Subcutaneous abdominal adipose tissue (tissue), 5 donors: Measurements from ENCODE around the gene AP5Z1.
A peak's percentile ranks its signal among the peaks of the same experiment; 100 is the strongest.
"Not testable (repeated sequence)": the region's sequence is repeated elsewhere in the genome, so short reads cannot be mapped to it uniquely, and the experiment has no call there.

Source experiments
- H3K27ac ChIP-seq: one replicate; pipeline ENCODE4 v1.7.0; 2013; ENCODE audit warnings: low read depth, mild to moderate bottlenecking, inconsistent platforms, low read length, moderate library complexity
- H3K27me3 ChIP-seq, 5 donors: one replicate each; pipeline ENCODE4 v1.7.0; 2013; ENCODE audit warnings: low read length in 5 of 5, inconsistent platforms in 1 of 5; ENCODE audit not compliant: control insufficient read depth in 5 of 5, insufficient read depth in 4 of 5
- H3K36me3 ChIP-seq, 5 donors: one replicate each; pipeline ENCODE4 v1.7.0; 2013; ENCODE audit warnings: low read length in 5 of 5; ENCODE audit not compliant: control insufficient read depth in 5 of 5, insufficient read depth in 5 of 5
- H3K4me1 ChIP-seq, 5 donors: one replicate each; pipeline ENCODE4 v1.7.0; 2013; ENCODE audit warnings: low read length in 5 of 5, mild to moderate bottlenecking in 3 of 5, moderate library complexity in 1 of 5; ENCODE audit not compliant: control insufficient read depth in 5 of 5, insufficient read depth in 5 of 5
- H3K4me3 ChIP-seq, 5 donors: one replicate each; pipeline ENCODE4 v1.7.0; 2013; ENCODE audit warnings: low read length in 5 of 5, low read depth in 1 of 5
- H3K9ac ChIP-seq, 5 donors: one replicate each; pipeline ENCODE4 v1.7.0; 2013; ENCODE audit warnings: low read length in 5 of 5, mild to moderate bottlenecking in 4 of 5, moderate library complexity in 3 of 5
- H3K9me3 ChIP-seq, 5 donors: one replicate each; pipeline ENCODE4 v1.7.0; 2013; ENCODE audit warnings: low read length in 5 of 5; ENCODE audit not compliant: control insufficient read depth in 5 of 5
- donor health status: healthy.
- donor health status: healthy.
- donor health status: healthy.
- donor health status: healthy.
- donor health status: healthy.

The AP5Z1 gene

DNA sequence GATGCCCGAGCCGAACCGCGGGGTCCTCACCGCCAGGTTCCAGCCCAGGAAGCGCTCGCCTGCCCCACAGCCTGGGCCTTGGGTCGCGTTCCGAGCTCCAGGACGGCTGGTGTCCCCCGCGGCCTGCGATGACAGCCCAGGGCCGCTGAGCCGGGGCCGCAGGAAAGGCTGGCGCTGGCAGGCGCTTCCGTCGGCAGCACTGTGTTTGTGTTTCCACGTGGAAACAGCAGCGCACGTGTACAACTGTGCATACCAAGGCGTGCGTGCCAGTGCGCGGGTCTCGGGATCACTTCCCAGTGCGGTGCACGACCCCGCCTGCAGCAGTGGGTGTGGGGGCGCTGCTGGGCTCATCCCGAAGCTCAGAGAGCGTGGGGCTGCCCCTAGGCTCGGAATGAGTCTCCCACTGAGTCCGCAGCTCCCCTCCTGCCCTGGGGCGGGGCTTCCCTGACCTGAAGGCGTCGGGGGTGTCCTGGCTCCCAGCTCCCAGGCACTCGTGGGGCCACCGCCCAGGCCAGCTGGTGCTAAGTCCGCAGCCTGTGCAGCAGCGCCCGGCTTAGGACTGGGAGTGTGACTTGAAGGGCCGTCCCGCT is 17.2 kb downstream of the AP5Z1 start:
- Histone ChIP-seq H3K36me3 (peaks cover 0 to 44% (median 37%) of the 10 kb centered on the region in 5 donors), H3K27me3 (no peaks in the 10 kb centered on the region), H3K27ac (no peak overlapping the region), H3K4me1 (peaks cover 0 to 22% (median 14%) of the 10 kb centered on the region in 5 donors), H3K9me3 (no peaks in the 10 kb centered on the region), H3K9ac (peak overlapping the region in 2 of 5 donors; percentile 25 to 61), H3K4me3 (peak overlapping the region in 4 of 5 donors; percentile 50 to 70 (median 64))

DNA sequence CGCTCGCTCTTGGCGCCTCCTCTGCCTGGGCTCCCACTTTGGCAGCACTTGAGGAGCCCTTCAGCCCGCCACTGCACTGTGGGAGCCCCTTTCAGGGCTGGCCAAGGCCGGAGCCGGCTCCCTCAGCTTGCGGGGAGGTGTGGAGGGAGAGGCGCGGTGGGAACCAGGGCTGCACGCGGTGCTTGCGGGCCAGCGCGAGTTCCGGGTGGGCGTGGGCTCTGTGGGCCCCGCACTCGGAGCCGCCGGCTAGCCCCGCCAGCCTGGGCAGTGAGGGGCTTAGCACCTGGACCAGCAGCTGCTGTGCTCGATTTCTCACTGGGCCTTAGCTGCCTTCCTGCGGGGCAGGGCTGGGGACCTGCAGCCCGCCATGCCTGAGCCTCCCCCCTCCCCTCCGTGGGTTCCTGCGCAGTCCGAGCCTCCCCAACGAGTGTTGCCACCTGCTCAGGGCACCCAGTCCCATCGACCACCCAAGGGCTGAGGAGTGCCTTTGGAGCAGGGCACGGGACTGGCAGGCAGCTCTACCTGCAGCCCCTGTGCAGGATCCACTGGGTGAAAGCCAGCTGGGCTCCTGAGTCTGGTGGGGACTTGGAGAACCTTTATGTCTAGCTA is 18.1 kb downstream of the AP5Z1 start:
- H3K36me3 ChIP-seq = peaks cover 0 to 35% (median 28%) of the 10 kb centered on the region in 5 donors
- H3K27ac ChIP-seq = not testable (repeated sequence)

DNA sequence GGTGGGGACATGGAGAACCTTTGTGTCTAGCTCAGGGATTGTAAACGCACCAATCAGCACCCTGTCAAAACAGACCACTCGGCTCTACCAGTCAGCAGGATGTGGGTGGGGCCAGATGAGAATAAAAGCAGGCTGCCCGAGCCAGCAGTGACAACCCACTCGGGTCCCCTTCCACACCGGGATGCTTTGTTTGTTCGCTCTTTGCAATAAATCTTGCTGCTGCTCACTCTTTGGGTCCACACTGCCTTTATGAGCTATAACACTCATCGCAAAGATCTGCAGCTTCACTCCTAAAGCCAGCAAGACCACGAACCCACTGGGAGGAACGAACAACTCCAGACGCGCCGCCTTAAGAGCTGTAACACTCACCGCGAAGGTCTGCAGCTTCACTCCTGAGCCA is 18.7 kb downstream of the AP5Z1 start:
- not testable (repeated sequence) for H3K4me3 ChIP-seq, H3K27me3 ChIP-seq, H3K9ac ChIP-seq, H3K9me3 ChIP-seq, H3K27ac ChIP-seq
- Histone ChIP-seq H3K4me1 (peaks cover 0 to 26% (median 17%) of the 10 kb centered on the region in 5 donors), H3K36me3 (peaks cover 0 to 29% (median 23%) of the 10 kb centered on the region in 5 donors)

More for the DNA sequence above, 18.1 kb downstream of the AP5Z1 start:
- not testable (repeated sequence) for H3K4me3 ChIP-seq, H3K9me3 ChIP-seq, H3K9ac ChIP-seq, H3K27me3 ChIP-seq
- peaks cover 0 to 26% (median 17%) of the 10 kb centered on the region in 5 donors for H3K4me1 ChIP-seq

DNA sequence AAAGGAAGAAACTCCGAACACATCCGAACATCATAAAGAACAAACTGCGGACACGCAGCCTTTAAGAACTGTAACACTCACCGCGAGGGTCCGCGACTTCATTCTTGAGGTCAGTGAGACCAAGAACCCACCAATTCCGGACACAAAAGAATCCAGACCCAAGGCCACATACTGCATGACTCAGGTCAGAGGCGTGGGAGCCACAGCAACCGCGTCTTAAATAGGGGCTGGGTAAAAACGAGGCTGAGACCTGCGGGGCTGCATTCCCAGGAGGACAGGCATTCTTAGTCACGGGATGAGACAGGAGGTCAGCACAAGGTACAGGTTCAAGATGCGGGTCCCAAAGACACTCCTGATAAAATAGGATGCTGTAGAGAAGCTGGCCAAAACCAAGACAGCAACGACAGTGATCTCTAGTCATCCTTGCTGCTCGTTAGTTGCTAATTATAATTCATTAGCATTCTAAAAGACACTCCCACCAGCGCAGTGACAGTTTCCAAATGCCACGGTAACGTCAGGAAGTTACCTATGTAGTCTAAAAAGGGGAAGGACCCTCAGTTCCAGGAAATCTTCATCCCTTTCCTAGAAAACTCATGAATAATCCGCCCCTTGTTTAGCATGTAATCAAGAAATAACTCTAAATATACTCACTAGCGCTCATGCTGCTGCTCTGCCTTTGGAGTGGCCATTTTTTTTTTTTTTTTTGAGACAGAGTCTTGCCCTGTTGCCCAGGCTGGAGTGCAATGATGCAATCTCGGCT is 19.3 kb downstream of the AP5Z1 start:
- Histone ChIP-seq H3K9me3 (no peaks in the 10 kb centered on the region), H3K27me3 (no peaks in the 10 kb centered on the region), H3K4me1 (peaks cover 0 to 24% (median 19%) of the 10 kb centered on the region in 5 donors), H3K36me3 (peaks cover 0 to 23% (median 19%) of the 10 kb centered on the region in 5 donors), H3K4me3 (no peak overlapping the region), H3K9ac (no peak overlapping the region), H3K27ac (no peak overlapping the region)

DNA sequence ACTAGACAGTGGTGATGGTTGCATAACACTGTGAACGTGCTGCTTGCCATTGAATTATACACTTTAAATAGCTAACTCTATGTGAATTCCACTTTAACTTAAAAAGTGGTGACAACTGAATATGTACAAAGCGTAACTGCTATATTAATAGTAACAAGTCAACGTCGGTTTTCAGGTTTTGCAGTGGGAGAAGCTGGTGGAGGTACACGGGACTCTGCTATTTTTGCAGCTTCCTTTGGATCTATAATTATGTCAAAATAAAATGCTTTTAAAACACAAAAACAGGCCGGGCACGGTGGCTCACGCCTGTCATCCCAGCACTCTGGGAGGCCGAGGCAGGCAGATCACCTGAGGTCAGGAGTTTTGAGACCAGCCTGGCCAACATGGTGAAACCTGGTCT is 21.0 kb downstream of the AP5Z1 start:
- H3K4me1 ChIP-seq = peaks cover 0 to 26% (median 19%) of the 10 kb centered on the region in 5 donors
- H3K4me3 ChIP-seq = no peak overlapping the region
- no peak overlapping the region for H3K27ac ChIP-seq
- H3K27me3 ChIP-seq = no peaks in the 10 kb centered on the region
- peaks cover 0 to 6% (median 4%) of the 10 kb centered on the region in 5 donors for H3K36me3 ChIP-seq
- H3K9me3 ChIP-seq = no peaks in the 10 kb centered on the region
- no peak overlapping the region for H3K9ac ChIP-seq

DNA sequence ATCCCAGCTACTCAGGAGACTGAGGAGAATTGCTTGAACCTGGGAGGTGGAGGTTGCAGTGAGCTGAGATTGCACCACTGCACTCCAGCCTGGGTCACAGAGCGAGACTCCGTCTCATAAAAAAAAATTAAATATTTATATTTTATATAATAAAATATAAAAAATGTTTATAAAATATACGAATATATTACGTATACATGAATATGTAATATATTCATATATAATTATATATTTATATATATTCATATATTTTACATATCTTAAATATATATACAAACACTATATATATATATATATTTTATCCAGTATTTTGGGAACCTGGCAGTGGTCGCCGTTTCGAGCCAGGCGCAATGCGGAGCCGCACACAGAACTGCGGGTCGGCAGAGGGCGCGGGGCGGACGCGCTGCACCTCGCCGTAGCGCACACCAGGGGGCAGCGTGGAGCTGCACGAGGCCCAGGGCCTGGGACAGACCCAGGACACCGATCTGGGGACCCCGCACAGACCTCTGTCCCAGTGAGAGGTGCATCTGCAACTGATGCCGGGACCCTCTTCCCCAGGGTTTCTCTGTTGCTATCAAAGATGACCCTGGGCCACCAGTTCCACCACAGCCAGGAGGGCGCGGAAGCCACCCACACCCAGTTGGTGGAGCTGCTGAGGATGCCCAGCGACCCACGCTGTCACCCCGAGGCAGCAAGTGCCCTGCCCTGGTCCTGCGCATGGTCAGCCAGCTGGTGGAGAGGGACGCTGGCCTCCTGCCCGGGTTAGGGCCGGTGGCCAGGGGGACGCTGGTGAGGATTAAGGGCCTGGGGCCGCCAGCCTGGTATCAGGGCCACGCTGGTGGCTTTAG is 22.7 kb downstream of the AP5Z1 start:
- H3K36me3 ChIP-seq = no peaks in the 10 kb centered on the region
- no peak overlapping the region for H3K9ac ChIP-seq
- H3K4me3 ChIP-seq = no peak overlapping the region
- H3K4me1 ChIP-seq = peaks cover 0 to 12% (median 8%) of the 10 kb centered on the region in 5 donors
- no peak overlapping the region for H3K27ac ChIP-seq
- H3K9me3 ChIP-seq = no peaks in the 10 kb centered on the region
- no peaks in the 10 kb centered on the region for H3K27me3 ChIP-seq

DNA sequence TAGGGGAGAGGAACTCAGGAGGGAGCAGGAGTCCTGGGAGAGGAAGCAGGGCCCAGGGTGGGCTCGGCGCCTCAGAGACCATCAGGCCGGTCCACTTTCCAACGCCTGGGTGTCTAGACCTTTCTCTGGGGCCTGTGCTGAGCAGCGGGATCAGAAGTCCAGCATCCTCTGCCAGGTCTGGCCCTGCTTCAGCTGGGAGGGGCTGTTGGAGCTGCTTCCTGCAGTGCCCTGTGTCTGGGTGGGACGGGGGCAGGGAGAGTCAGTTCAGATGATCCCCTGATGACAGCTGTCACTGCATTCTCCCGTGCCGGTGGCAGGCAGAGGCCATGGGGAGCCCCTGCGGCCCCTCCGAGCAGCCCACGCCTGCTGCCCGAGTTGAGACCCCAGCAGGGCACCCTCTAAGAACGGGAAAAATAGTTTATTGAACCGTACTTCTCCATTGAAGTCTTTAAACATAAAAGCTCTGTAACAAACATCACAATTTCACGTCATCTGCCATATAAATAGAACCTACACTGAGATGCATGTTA is 23.3 kb downstream of the AP5Z1 start:
- H3K4me3 ChIP-seq = no peak overlapping the region
- no peak overlapping the region for H3K9ac ChIP-seq
- no peak overlapping the region for H3K27ac ChIP-seq
- H3K36me3 ChIP-seq = no peaks in the 10 kb centered on the region
- H3K27me3 ChIP-seq = no peaks in the 10 kb centered on the region
- no peaks in the 10 kb centered on the region for H3K9me3 ChIP-seq
- H3K4me1 ChIP-seq = peaks cover 0 to 12% (median 8%) of the 10 kb centered on the region in 5 donors

DNA sequence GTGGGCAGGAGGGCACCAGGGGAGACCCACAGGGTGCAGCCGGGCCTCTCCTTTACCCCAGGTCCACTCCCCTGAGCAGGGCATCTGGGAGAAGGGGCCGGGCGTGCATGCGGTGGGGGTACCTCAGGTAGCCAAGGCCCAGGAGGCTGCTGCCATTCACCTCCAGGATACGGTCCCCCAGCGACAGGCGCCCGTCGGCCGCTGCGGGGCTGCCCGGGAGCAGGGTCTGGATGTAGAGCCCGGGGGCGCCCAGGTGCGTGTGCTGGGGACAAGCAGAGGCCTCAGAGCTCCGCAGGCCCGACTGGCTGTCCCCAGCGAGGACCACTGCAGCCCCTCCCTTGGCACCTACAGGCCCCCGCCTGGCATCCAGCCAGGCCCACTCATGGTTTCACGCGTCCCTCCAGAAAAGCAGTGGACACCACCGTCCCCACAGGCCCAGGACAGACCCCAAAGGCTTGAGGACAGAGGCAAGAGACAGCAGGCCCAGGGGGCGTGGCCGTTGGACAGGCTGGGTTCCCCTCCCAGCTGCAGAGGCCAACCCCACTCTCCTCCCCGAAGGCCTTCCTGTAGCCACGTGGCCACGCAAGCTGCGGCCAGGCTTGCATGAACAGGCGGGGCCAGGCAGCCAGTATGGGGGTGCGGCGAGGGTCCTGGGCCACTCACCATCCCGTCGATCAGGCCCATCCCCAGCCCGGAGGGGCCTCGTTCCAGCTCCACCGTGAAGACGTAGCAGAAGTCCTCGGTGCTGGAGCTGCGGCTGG is 24.3 kb downstream of the AP5Z1 start:
- no peak overlapping the region for H3K27ac ChIP-seq
- H3K9me3 ChIP-seq = no peaks in the 10 kb centered on the region
- H3K36me3 ChIP-seq = no peaks in the 10 kb centered on the region
- no peaks in the 10 kb centered on the region for H3K27me3 ChIP-seq
- no peak overlapping the region for H3K4me3 ChIP-seq
- no peak overlapping the region for H3K9ac ChIP-seq
- peaks cover 0 to 12% (median 8%) of the 10 kb centered on the region in 5 donors for H3K4me1 ChIP-seq

DNA sequence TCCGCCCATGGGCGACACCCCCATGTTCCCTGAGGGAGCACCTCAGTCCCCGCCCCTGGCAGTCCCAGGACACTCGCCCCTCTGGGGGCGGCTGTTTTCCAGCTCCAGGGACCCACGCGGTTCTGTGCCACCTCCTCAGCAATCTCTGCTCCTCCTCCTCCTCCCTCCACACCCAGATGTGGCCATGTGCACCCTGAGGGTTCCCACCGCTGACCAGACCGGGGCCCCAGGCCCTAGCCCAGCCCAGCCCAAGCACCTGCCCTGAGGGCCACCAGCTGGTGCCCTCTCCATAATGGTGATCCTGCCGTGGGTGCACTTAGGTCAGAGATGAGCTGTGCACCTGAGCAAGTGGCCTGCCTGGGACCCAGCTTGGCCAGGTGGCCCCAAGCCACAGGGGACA is 25.1 kb downstream of the AP5Z1 start:
- Histone ChIP-seq H3K27ac (no peak overlapping the region), H3K27me3 (no peaks in the 10 kb centered on the region), H3K4me1 (peaks cover 0 to 12% (median 8%) of the 10 kb centered on the region in 5 donors), H3K9me3 (no peaks in the 10 kb centered on the region), H3K4me3 (no peak overlapping the region), H3K9ac (no peak overlapping the region), H3K36me3 (no peaks in the 10 kb centered on the region)
